Fibroblast of skin of back (primary cell): ENCODE data around the gene LZTS2.

Experiments
- DNase-seq: peaks from one replicate; pipeline ENCODE4 v3.0.0-alpha.2; 2013

The LZTS2 gene

GRCh38 chr10:101014230-101014884 lies 14.7 kb downstream of the LZTS2 start:
- peak; percentile 60 for DNase-seq

- DNase-seq: peak; percentile 94
Observed at GRCh38 chr10:101014966-101015581, 15.5 kb downstream of the LZTS2 start.

- no peak for DNase-seq
Observed at GRCh38 chr10:101015582-101015973, 16.0 kb downstream of the LZTS2 start.

GRCh38 chr10:101016814-101017213 lies 17.2 kb downstream of the LZTS2 start:
- no peak for DNase-seq

GRCh38 chr10:101018118-101018599 lies 18.6 kb downstream of the LZTS2 start:
- no peak for DNase-seq

- DNase-seq: peak; percentile 76
Observed at GRCh38 chr10:101018600-101019439, 19.2 kb downstream of the LZTS2 start.

GRCh38 chr10:101019440-101019703 lies 19.8 kb downstream of the LZTS2 start:
- DNase-seq: no peak

- no peak for DNase-seq
Observed at GRCh38 chr10:101020427-101021075, 20.9 kb downstream of the LZTS2 start.

- DNase-seq: no peak
Observed at GRCh38 chr10:101021239-101021638, 21.6 kb downstream of the LZTS2 start.

GRCh38 chr10:101021692-101022251 lies 22.2 kb downstream of the LZTS2 start:
- DNase-seq: no peak

- no peak for DNase-seq
Observed at GRCh38 chr10:101022967-101023705, 23.5 kb downstream of the LZTS2 start.

- DNase-seq: no peak
Observed at GRCh38 chr10:101027106-101027720, 27.6 kb downstream of the LZTS2 start.

GRCh38 chr10:101028446-101029337 lies 29.1 kb downstream of the LZTS2 start:
- no peak for DNase-seq

- no peak for DNase-seq
Observed at GRCh38 chr10:101029520-101030295, 30.1 kb downstream of the LZTS2 start.

GRCh38 chr10:101030496-101031127 lies 31.0 kb downstream of the LZTS2 start:
- DNase-seq: no peak

GRCh38 chr10:101031128-101031795 lies 31.7 kb downstream of the LZTS2 start, which contains the start of the genes PDZD7 and SFXN3:
PDZD7 (minus strand) TSS chr10:101031129; CDS start chr10:101030219, 910 bp downstream.
SFXN3 (plus strand) TSS chr10:101031234; CDS start chr10:101034695, 3,461 bp downstream.
- DNase-seq: peak; percentile 93

GRCh38 chr10:101031796-101032636 lies 32.4 kb downstream of the LZTS2 start:
- DNase-seq: peak; percentile 75
